ENCODE measurements around the gene HSP90AB1. TPM values are rescaled to one million over a fixed set of nuclear protein-coding genes. Genes with fewer than 3 reads are reported as not detected.

Gene HSP90AB1
- polyA plus RNA-seq, 2 donors: 129 to 403 TPM

DNA sequence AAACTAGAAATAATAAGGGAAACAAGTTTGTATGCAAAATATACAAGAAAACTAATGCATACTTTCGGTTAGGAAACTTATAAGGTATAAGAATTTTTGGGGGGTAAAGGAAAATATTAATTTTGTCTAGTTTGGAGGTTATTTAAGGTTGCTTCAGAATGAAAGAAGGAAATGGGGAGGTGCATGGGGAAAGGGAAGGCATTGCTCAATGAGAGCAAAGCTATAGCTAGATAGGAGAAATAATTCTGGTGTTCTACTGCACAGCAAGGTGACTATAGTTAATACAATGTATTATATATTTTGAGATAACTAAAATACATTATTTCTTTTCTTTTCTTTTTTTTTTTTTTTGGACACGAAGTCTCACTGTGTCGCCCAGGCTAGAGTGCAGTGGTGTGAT, 35.6 kb upstream of the HSP90AB1 start:
- H3K4me3 ChIP-seq (ENCODE audit: low read depth in 1 of 2, low read length in 2 of 2): no peak overlapping the region
- H3K9me3 ChIP-seq (ENCODE audit: control insufficient read depth in 2 of 2, insufficient read depth in 1 of 2, low read depth in 1 of 2, low read length in 1 of 2): no peaks in the 10 kb centered on the region
- H3K27ac ChIP-seq (ENCODE audit: low read depth in 2 of 2, low read length in 1 of 2): no peak overlapping the region
- H3K27me3 ChIP-seq (ENCODE audit: control insufficient read depth in 1 of 2, insufficient read depth in 2 of 2, low read length in 2 of 2): no peaks in the 10 kb centered on the region
- H3K4me1 ChIP-seq (ENCODE audit: control insufficient read depth in 2 of 2, insufficient read depth in 2 of 2, low read length in 1 of 2): no peaks in the 10 kb centered on the region
- WGBS, 2 donors: 86 to 93% methylated on average over 3 of the region's 3 CpGs
- no peaks in the 10 kb centered on the region for H3K36me3 ChIP-seq (ENCODE audit: control insufficient read depth in 2 of 2, insufficient read depth in 2 of 2, low read length in 1 of 2)

DNA sequence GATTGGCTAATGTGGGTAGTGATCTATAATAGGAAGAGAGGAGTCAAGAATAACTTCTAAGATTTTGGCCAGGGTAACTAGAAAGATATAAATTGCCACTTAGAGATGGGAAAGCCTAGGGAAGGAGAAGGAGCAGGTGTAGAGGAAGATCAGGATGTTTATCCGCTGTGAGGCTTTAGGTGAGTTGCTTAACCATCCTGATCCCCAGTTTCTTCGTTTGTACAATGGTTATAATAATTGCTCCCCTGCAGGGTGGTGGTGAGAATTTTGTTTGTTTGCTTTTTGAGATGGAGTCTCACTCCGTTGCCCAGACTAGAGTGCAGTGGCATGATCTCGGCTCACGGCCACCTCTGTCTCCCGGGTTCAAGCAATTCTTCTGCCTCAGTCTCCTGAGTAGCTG, 32.6 kb upstream of the HSP90AB1 start:
- Histone ChIP-seq H3K27ac (ENCODE audit: low read depth in 2 of 2, low read length in 1 of 2) (no peak overlapping the region), H3K4me3 (ENCODE audit: low read depth in 1 of 2, low read length in 2 of 2) (no peak overlapping the region), H3K4me1 (ENCODE audit: control insufficient read depth in 2 of 2, insufficient read depth in 2 of 2, low read length in 1 of 2) (peaks cover 0 to 10% of the 10 kb centered on the region in 2 donors), H3K36me3 (ENCODE audit: control insufficient read depth in 2 of 2, insufficient read depth in 2 of 2, low read length in 1 of 2) (no peaks in the 10 kb centered on the region), H3K9me3 (ENCODE audit: control insufficient read depth in 2 of 2, insufficient read depth in 1 of 2, low read depth in 1 of 2, low read length in 1 of 2) (no peaks in the 10 kb centered on the region), H3K27me3 (ENCODE audit: control insufficient read depth in 1 of 2, insufficient read depth in 2 of 2, low read length in 2 of 2) (no peaks in the 10 kb centered on the region)
- WGBS, 2 donors: 94% methylated on average over 6 of the region's 6 CpGs

DNA sequence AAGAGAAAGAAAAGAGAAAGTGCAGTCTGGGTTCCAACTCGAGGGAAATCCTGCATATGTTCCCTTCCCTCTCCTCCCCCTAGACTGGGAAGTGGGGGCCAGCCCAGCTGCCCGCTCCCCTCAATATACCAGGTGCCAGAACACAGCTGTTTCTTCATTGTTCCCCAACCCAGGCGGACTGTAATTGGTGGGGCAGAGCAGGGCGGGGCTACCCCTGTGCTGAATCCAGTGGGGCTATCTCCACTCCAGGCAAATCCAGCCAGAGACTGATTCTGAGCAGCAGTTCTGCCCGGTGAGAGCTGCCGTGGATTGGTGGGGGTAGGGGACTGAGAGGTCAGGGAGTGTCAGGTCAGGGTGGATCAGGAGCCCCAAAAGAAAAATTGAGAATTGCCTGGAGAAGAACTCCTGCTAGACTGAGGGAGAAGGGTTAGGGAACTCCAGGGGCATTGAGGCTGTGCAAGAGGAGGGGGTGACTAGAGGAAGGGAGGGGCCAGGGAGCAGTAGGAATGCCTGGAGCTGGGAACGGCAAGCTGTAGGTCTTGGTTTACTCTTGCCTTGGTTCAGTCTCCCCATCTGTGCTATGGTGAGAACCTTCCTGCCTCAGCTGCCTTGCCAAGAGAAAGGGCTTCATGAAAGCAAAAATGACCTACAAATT, 30.1 kb upstream of the HSP90AB1 start, which contains the start of gene MYMX:
Gene MYMX (plus strand): TSS at position 250 of the 655 bp plus-strand sequence. CDS start 546 bp downstream, outside the sequence.
- Histone ChIP-seq H3K36me3 (ENCODE audit: control insufficient read depth in 2 of 2, insufficient read depth in 2 of 2, low read length in 1 of 2) (no peaks in the 10 kb centered on the region), H3K4me1 (ENCODE audit: control insufficient read depth in 2 of 2, insufficient read depth in 2 of 2, low read length in 1 of 2) (peaks cover 0 to 15% of the 10 kb centered on the region in 2 donors), H3K9me3 (ENCODE audit: control insufficient read depth in 2 of 2, insufficient read depth in 1 of 2, low read depth in 1 of 2, low read length in 1 of 2) (no peaks in the 10 kb centered on the region), H3K27me3 (ENCODE audit: control insufficient read depth in 1 of 2, insufficient read depth in 2 of 2, low read length in 2 of 2) (no peaks in the 10 kb centered on the region), H3K4me3 (ENCODE audit: low read depth in 1 of 2, low read length in 2 of 2) (no peak within 1 kb of the TSS), H3K27ac (ENCODE audit: low read depth in 2 of 2, low read length in 1 of 2) (peak within 1 kb of the TSS in 1 of 2 donors; percentile 27)
- 37 to 39% methylated on average over 7 of the region's 7 CpGs for WGBS, 2 donors

DNA sequence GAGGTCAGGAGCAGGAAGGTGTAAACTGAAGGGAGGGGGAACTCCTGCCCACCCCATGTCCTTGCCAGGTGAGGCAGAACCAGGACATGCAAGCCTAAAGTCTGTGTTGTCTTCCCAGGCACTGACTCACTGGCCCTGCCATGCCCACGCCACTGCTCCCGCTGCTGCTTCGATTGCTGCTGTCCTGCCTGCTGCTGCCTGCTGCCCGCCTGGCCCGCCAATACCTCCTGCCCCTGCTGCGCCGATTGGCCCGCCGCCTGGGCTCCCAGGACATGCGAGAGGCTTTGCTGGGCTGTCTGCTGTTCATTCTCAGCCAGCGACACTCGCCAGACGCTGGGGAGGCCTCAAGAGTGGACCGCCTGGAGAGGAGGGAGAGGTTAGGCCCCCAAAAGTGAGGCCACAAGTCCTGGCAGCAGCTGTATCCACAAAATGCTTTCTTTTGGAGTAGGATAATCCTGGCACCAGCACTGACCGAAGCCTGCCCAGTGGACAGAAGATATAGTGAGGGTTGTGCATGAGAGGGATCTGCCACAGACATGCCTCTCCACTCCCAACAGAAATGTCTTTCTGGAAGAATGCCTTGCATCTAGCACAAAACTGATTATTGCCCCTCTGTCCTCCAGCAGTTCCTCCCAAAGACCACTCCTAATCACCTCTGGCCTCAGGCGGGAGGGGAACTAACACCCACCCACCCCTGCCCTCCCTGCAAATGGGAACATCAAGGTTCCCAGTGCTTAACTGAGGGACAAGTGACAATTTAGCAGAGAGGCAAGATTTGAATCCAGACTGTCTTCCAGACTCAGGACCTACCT, 29.4 kb upstream of the HSP90AB1 start:
- Histone ChIP-seq H3K4me3 (ENCODE audit: low read depth in 1 of 2, low read length in 2 of 2) (no peak overlapping the region), H3K27ac (ENCODE audit: low read depth in 2 of 2, low read length in 1 of 2) (peak overlapping the region in 1 of 2 donors; percentile 27), H3K27me3 (ENCODE audit: control insufficient read depth in 1 of 2, insufficient read depth in 2 of 2, low read length in 2 of 2) (no peaks in the 10 kb centered on the region), H3K36me3 (ENCODE audit: control insufficient read depth in 2 of 2, insufficient read depth in 2 of 2, low read length in 1 of 2) (no peaks in the 10 kb centered on the region), H3K4me1 (ENCODE audit: control insufficient read depth in 2 of 2, insufficient read depth in 2 of 2, low read length in 1 of 2) (peaks cover 0 to 15% of the 10 kb centered on the region in 2 donors), H3K9me3 (ENCODE audit: control insufficient read depth in 2 of 2, insufficient read depth in 1 of 2, low read depth in 1 of 2, low read length in 1 of 2) (no peaks in the 10 kb centered on the region)
- WGBS, 2 donors: 54 to 57% methylated on average over 16 of the region's 16 CpGs

DNA sequence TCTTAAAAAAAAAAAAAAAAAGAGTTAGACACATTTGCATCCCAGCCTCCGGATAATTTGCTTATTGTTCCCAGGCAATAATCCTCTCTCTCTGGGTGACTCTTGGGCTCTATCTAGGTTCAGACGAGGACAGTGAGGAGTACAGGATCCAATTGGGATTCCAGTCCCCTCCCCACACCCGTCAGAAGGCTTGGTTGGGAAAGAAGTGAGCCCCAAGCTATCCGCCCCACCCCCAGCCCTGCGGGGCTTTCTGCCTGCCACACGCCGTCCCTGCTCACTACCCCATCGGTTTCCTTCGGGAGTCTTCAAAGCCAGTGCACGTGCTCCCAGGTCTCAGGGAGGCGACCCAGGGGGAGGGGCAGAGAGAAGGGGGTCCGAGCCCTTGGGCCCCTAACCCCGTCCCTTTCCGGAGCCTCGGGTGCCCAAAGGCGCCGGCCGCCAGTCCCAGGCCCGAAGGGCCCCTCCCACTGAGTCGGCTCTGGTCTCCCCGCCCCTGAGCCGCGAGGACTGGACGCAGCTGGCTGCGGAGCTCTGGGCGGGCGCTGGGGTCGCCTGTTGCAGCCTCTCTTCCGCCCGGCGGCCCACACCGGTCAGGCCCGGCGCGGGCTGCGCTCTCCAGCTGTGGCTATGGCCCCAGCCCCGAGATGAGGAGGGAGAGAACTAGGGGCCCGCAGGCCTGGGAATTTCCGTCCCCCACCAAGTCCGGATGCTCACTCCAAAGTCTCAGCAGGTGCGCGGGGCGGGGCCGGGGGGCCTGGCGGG, 27.7 kb upstream of the HSP90AB1 start:
- Histone ChIP-seq H3K4me3 (ENCODE audit: low read depth in 1 of 2, low read length in 2 of 2) (peak overlapping the region; percentile 24 to 45), H3K27ac (ENCODE audit: low read depth in 2 of 2, low read length in 1 of 2) (peak overlapping the region; percentile 79 to 81), H3K36me3 (ENCODE audit: control insufficient read depth in 2 of 2, insufficient read depth in 2 of 2, low read length in 1 of 2) (no peaks in the 10 kb centered on the region), H3K4me1 (ENCODE audit: control insufficient read depth in 2 of 2, insufficient read depth in 2 of 2, low read length in 1 of 2) (peaks cover 0 to 18% of the 10 kb centered on the region in 2 donors), H3K27me3 (ENCODE audit: control insufficient read depth in 1 of 2, insufficient read depth in 2 of 2, low read length in 2 of 2) (no peaks in the 10 kb centered on the region), H3K9me3 (ENCODE audit: control insufficient read depth in 2 of 2, insufficient read depth in 1 of 2, low read depth in 1 of 2, low read length in 1 of 2) (no peaks in the 10 kb centered on the region)
- WGBS, 2 donors: 3 to 4% methylated on average over 33 to 45 of the region's 45 CpGs

DNA sequence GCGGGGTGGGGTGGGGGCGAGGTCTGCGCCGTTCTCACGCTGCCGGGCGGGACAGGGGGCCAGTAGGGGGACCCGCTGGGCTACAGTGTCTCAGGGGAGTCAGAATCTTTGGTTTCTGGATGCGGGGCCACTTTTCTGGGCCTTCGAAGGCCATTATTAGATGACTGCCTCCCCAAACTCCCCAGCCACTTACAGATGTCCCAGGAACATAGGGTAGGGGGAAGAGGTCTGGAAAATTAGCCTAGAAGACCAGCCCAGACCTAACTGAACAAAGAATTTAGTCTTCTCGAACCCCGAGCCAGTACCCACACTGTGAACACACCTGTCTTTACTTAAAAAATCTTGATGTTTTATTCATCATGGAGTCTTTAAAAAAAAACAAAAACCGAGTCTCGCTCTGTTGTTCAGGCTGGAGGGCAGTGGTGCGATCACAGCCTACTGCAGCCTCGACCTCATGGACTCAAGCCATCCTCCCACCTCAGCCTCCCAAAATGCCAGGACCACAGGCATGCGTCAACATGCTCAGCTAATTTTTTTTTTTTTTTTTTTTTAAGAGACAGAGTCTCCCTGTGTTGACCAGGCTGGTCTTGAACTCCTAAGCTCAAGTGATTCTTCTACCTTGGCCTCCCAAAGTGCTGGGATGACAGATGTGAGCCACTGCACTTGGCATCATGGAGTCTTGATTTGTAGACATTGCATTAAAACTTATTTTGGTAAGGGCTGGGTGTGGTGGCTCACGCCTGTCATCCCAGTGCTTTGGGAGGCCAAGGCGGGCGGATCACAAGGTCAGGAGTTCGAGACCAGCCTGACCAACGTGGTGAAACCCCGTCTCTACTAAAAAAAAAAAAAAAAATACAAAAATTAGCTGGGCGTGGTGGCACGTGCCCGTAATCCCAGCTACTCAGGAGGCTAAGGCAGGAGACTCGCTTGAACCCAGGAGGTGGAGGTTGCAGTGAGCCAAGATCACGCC, 26.8 kb upstream of the HSP90AB1 start:
- Histone ChIP-seq H3K9me3 (ENCODE audit: control insufficient read depth in 2 of 2, insufficient read depth in 1 of 2, low read depth in 1 of 2, low read length in 1 of 2) (no peaks in the 10 kb centered on the region), H3K27me3 (ENCODE audit: control insufficient read depth in 1 of 2, insufficient read depth in 2 of 2, low read length in 2 of 2) (no peaks in the 10 kb centered on the region), H3K27ac (ENCODE audit: low read depth in 2 of 2, low read length in 1 of 2) (peak overlapping the region; percentile 79 to 81), H3K4me1 (ENCODE audit: control insufficient read depth in 2 of 2, insufficient read depth in 2 of 2, low read length in 1 of 2) (peaks cover 0 to 20% of the 10 kb centered on the region in 2 donors), H3K36me3 (ENCODE audit: control insufficient read depth in 2 of 2, insufficient read depth in 2 of 2, low read length in 1 of 2) (no peaks in the 10 kb centered on the region), H3K4me3 (ENCODE audit: low read depth in 1 of 2, low read length in 2 of 2) (peak overlapping the region in 1 of 2 donors; percentile 24)
- 59 to 73% methylated on average over 21 to 28 of the region's 28 CpGs for WGBS, 2 donors

DNA sequence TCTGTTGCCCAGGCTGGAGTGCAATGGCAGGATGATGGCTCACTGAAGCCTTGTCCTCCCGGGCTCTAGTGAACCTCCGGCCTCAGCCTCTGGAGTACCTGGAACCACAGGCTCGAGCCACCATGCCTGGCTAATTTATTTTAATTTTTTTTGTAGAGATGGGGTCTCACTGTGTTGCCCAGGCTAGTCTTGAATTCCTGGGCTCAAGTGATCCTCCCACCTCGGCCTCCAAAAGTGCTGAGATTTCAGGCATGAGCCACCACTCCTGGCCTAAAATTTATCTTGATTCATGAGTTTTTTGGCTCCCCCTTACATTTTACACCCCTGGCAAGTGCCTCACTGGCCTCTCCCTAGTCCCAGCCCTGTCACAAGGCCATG, 26.0 kb upstream of the HSP90AB1 start:
- Histone ChIP-seq H3K27ac (ENCODE audit: low read depth in 2 of 2, low read length in 1 of 2) (peak overlapping the region; percentile 63 to 89), H3K4me3 (ENCODE audit: low read depth in 1 of 2, low read length in 2 of 2) (no peak overlapping the region), H3K27me3 (ENCODE audit: control insufficient read depth in 1 of 2, insufficient read depth in 2 of 2, low read length in 2 of 2) (no peaks in the 10 kb centered on the region), H3K9me3 (ENCODE audit: control insufficient read depth in 2 of 2, insufficient read depth in 1 of 2, low read depth in 1 of 2, low read length in 1 of 2) (no peaks in the 10 kb centered on the region), H3K4me1 (ENCODE audit: control insufficient read depth in 2 of 2, insufficient read depth in 2 of 2, low read length in 1 of 2) (peaks cover 0 to 21% of the 10 kb centered on the region in 2 donors), H3K36me3 (ENCODE audit: control insufficient read depth in 2 of 2, insufficient read depth in 2 of 2, low read length in 1 of 2) (no peaks in the 10 kb centered on the region)
- WGBS, 2 donors: 83 to 86% methylated on average over 4 of the region's 4 CpGs

DNA sequence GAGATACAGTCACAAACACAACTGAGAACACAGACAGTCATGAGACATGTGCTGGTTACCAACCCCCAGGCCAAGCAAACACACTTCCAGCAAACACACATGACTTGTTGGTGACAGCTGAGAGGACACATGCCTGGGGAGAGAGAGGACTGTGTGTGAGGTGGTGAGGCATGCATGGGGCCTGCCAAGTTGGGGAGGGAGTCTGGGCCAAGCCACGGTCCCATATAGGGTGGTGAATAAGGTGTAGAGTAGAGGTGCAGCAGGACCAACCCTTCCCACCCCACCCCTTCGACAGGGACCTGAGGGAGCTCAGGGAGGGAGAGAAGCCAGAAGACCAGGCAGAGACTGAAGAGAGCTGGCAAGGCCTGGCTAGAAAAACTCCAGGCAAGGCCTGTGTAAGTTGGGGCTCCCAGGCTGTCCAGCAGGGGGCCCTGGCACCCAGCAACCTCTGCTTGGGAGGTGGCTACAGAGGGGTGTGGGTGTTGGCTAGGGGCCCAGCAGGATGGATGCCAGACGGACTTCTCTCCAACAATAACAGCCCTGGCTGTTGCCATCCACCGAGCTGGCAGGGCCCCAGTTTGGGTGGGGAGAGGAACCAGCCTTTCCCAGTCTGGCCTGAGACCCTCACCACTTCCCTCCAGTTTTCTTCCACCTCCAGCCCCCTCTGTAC, 25.5 kb upstream of the HSP90AB1 start:
- 1 to 5% methylated on average over 4 of the region's 4 CpGs for WGBS, 2 donors
- Histone ChIP-seq H3K9me3 (ENCODE audit: control insufficient read depth in 2 of 2, insufficient read depth in 1 of 2, low read depth in 1 of 2, low read length in 1 of 2) (no peaks in the 10 kb centered on the region), H3K4me1 (ENCODE audit: control insufficient read depth in 2 of 2, insufficient read depth in 2 of 2, low read length in 1 of 2) (peaks cover 0 to 22% of the 10 kb centered on the region in 2 donors), H3K27me3 (ENCODE audit: control insufficient read depth in 1 of 2, insufficient read depth in 2 of 2, low read length in 2 of 2) (no peaks in the 10 kb centered on the region), H3K36me3 (ENCODE audit: control insufficient read depth in 2 of 2, insufficient read depth in 2 of 2, low read length in 1 of 2) (no peaks in the 10 kb centered on the region), H3K4me3 (ENCODE audit: low read depth in 1 of 2, low read length in 2 of 2) (no peak overlapping the region), H3K27ac (ENCODE audit: low read depth in 2 of 2, low read length in 1 of 2) (peak overlapping the region; percentile 63 to 89)

Data from esophagus (tissue), 2 donors.